Neural progenitor cell (in vitro differentiated cells): ENCODE results near the gene CCL7. TPM values are rescaled to one million over a fixed set of nuclear protein-coding genes. Genes with fewer than 3 reads are reported as not detected.

Source experiments
- DNase-seq: peaks from one replicate; pipeline ENCODE4 v3.0.0-alpha.2; 2016; ENCODE audit warnings: low spot score
- H2AFZ ChIP-seq: fragments of 200-600 bp; sonication (generic); replicated peaks from 2 replicates; pipeline ENCODE4 v1.6.1; 2016; ENCODE audit warnings: antibody characterized with exemption
- H3F3A ChIP-seq: fragments of 200-600 bp; sonication (generic); 2 replicates; pipeline ENCODE4 v1.6.1; 2016; ENCODE audit warnings: antibody characterized with exemption, low read depth
- H3K27ac ChIP-seq: fragments of 200-600 bp; sonication (generic); 2 replicates; pipeline ENCODE4 v1.5.1; 2016; ENCODE audit warnings: mild to moderate bottlenecking
- H3K27me3 ChIP-seq: fragments of 200-600 bp; sonication (generic); 2 replicates; pipeline ENCODE4 v1.6.1; 2016; ENCODE audit warnings: mild to moderate bottlenecking, moderate library complexity
- H3K36me3 ChIP-seq: fragments of 200-600 bp; sonication (generic); 2 replicates; pipeline ENCODE4 v1.5.1; 2016
- H3K4me1 ChIP-seq: fragments of 200-600 bp; sonication (generic); 2 replicates; pipeline ENCODE4 v1.6.1; 2016; ENCODE audit warnings: mixed run types
- H3K4me2 ChIP-seq: fragments of 200-600 bp; sonication (generic); 2 replicates; pipeline ENCODE4 v1.6.1; 2016
- H3K4me3 ChIP-seq: fragments of 200-600 bp; sonication (generic); 2 replicates; pipeline ENCODE4 v1.5.1; 2016
- H3K79me2 ChIP-seq: fragments of 200-600 bp; sonication (generic); 2 replicates; pipeline ENCODE4 v1.6.1; 2016; ENCODE audit warnings: low read depth
- H3K9ac ChIP-seq: fragments of 200-600 bp; sonication (generic); 2 replicates; pipeline ENCODE4 v1.6.1; 2016
- H3K9me3 ChIP-seq: fragments of 200-600 bp; sonication (generic); 2 replicates; pipeline ENCODE4 v1.5.1; 2016; ENCODE audit warnings: low read depth
- H4K20me1 ChIP-seq: fragments of 200-600 bp; sonication (generic); 2 replicates; pipeline ENCODE4 v1.6.1; 2016; ENCODE audit warnings: low read depth
- H3K27ac Mint-ChIP-seq: 3 replicates; pipeline ENCODE4 v1.8.0; 2021; ENCODE audit warnings: mixed read lengths
- H3K27me3 Mint-ChIP-seq: 2 replicates; pipeline ENCODE4 v1.8.0; 2022; ENCODE audit warnings: low read depth, mild to moderate bottlenecking, inconsistent platforms, moderate library complexity, mixed read lengths; ENCODE audit not compliant: insufficient read depth
- H3K36me3 Mint-ChIP-seq: 3 replicates; pipeline ENCODE4 v1.8.0; 2021; ENCODE audit warnings: mixed read lengths
- H3K4me1 Mint-ChIP-seq: 3 replicates; pipeline ENCODE4 v1.8.0; 2021; ENCODE audit warnings: mixed read lengths
- H3K4me3 Mint-ChIP-seq: 3 replicates; pipeline ENCODE4 v1.8.0; 2021; ENCODE audit warnings: mild to moderate bottlenecking, moderate library complexity, mixed read lengths
- H3K9me3 Mint-ChIP-seq: 3 replicates; pipeline ENCODE4 v1.8.0; 2020; ENCODE audit warnings: mixed read lengths
- EZH2 ChIP-seq: fragments of 200-600 bp; sonication (generic); IDR thresholded peaks from 2 replicates; pipeline ENCODE4 v1.6.1; 2017; ENCODE audit warnings: antibody characterized with exemption, mild to moderate bottlenecking, moderate library complexity
- EZH2phosphoT487 ChIP-seq: fragments of 200-600 bp; sonication (generic); IDR thresholded peaks from 2 replicates; pipeline ENCODE4 v1.6.1; 2017; ENCODE audit warnings: antibody characterized with exemption
- total RNA-seq: library from RNA; depleted of rRNA; stranded (reverse); fragments of >200 nt; gene quantifications from 2 replicates; pipeline ENCODE4 v1.2.3, GENCODE V29; 2015; ENCODE audit warnings: low replicate concordance
- TF ChIP-seq, protein P1 (sequence below): fragments of 200-600 bp; sonication (generic); IDR thresholded peaks from 2 replicates; pipeline ENCODE4 v1.5.1; 2017; ENCODE audit warnings: antibody characterized with exemption, mild to moderate bottlenecking

The CCL7 gene
- total RNA-seq, 1 donor from 2014 or later: not detected

DNA sequence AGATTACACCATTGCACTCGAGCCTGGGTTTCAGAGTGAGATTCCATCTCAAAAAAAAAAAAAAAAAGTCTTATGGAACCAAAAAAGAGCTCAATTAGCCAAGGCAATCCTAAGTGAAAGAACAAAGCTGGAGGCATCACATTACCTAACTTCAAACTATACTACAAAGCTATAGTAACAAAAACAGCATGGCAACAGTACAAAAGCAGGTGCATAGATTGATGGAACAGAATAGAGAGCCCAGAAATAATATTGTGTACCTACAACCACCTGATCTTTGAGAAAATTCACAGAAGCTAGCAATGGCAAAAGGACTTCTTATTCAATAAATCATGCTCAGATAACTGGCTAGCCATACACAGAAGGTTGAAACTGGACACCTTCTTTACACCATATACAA lies 39.7 kb upstream of the CCL7 start:
- H3K4me1 Mint-ChIP-seq: peaks cover 9% of the 10 kb centered on the region
- peaks cover 15% of the 10 kb centered on the region for H3K9me3 Mint-ChIP-seq
- H3K36me3 Mint-ChIP-seq: no peaks in the 10 kb centered on the region
- Histone ChIP-seq H3K27ac (no peak overlapping the region), H2AFZ (no peak overlapping the region), H3K27me3 (no peaks in the 10 kb centered on the region), H3K9me3 (peaks cover 4% of the 10 kb centered on the region), H3K9ac (no peak overlapping the region), H3K36me3 (no peaks in the 10 kb centered on the region), H3K79me2 (no peaks in the 10 kb centered on the region), H4K20me1 (no peaks in the 10 kb centered on the region), H3F3A (no peaks in the 10 kb centered on the region), H3K4me1 (no peaks in the 10 kb centered on the region), H3K4me3 (no peak overlapping the region), H3K4me2 (no peak overlapping the region)
- peaks cover 7% of the 10 kb centered on the region for H3K27me3 Mint-ChIP-seq
- no peak overlapping the region for H3K4me3 Mint-ChIP-seq
- DNase-seq: no peak
- TF ChIP-seq EZH2 (no peak), EZH2phosphoT487 (no peak)
- TF ChIP-seq, protein P1, sequence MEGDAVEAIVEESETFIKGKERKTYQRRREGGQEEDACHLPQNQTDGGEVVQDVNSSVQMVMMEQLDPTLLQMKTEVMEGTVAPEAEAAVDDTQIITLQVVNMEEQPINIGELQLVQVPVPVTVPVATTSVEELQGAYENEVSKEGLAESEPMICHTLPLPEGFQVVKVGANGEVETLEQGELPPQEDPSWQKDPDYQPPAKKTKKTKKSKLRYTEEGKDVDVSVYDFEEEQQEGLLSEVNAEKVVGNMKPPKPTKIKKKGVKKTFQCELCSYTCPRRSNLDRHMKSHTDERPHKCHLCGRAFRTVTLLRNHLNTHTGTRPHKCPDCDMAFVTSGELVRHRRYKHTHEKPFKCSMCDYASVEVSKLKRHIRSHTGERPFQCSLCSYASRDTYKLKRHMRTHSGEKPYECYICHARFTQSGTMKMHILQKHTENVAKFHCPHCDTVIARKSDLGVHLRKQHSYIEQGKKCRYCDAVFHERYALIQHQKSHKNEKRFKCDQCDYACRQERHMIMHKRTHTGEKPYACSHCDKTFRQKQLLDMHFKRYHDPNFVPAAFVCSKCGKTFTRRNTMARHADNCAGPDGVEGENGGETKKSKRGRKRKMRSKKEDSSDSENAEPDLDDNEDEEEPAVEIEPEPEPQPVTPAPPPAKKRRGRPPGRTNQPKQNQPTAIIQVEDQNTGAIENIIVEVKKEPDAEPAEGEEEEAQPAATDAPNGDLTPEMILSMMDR: no peak
- H3K27ac Mint-ChIP-seq: no peak overlapping the region

GRCh38 chr17:34234616-34235015 lies 35.4 kb upstream of the CCL7 start:
- H3K4me2 ChIP-seq: no peak overlapping the region
- no peaks in the 10 kb centered on the region for H3F3A ChIP-seq
- Mint-ChIP-seq H3K9me3 (peaks cover 12% of the 10 kb centered on the region), H3K27ac (no peak overlapping the region), H3K36me3 (no peaks in the 10 kb centered on the region), H3K27me3 (peaks cover 8% of the 10 kb centered on the region), H3K4me1 (peaks cover 25% of the 10 kb centered on the region), H3K4me3 (no peak overlapping the region)
- DNase-seq: no peak
- H3K9ac ChIP-seq: no peak overlapping the region
- no peak overlapping the region for H3K27ac ChIP-seq
- no peaks in the 10 kb centered on the region for H4K20me1 ChIP-seq
- no peaks in the 10 kb centered on the region for H3K27me3 ChIP-seq
- H3K4me1 ChIP-seq: no peaks in the 10 kb centered on the region
- H3K9me3 ChIP-seq: peaks cover 4% of the 10 kb centered on the region
- no peak overlapping the region for H2AFZ ChIP-seq
- H3K36me3 ChIP-seq: no peaks in the 10 kb centered on the region
- H3K4me3 ChIP-seq: no peak overlapping the region
- TF ChIP-seq EZH2phosphoT487 (no peak), EZH2 (no peak)
- TF ChIP-seq, protein P1: no peak
- no peaks in the 10 kb centered on the region for H3K79me2 ChIP-seq

GRCh38 chr17:34235389-34236028 lies 34.5 kb upstream of the CCL7 start:
- Histone ChIP-seq H3K9ac (no peak overlapping the region), H3K9me3 (peaks cover 2% of the 10 kb centered on the region), H3F3A (no peaks in the 10 kb centered on the region), H3K4me1 (no peaks in the 10 kb centered on the region), H3K36me3 (no peaks in the 10 kb centered on the region), H4K20me1 (no peaks in the 10 kb centered on the region), H2AFZ (no peak overlapping the region), H3K4me2 (no peak overlapping the region), H3K27ac (no peak overlapping the region), H3K4me3 (no peak overlapping the region), H3K79me2 (no peaks in the 10 kb centered on the region), H3K27me3 (no peaks in the 10 kb centered on the region)
- Mint-ChIP-seq H3K36me3 (no peaks in the 10 kb centered on the region), H3K27me3 (peaks cover 6% of the 10 kb centered on the region), H3K27ac (no peak overlapping the region), H3K9me3 (peaks cover 8% of the 10 kb centered on the region), H3K4me3 (no peak overlapping the region), H3K4me1 (peaks cover 25% of the 10 kb centered on the region)
- DNase-seq: peak; percentile 40
- TF ChIP-seq EZH2phosphoT487: no peak
- TF ChIP-seq, protein P1: no peak
- no peak for TF ChIP-seq EZH2
